H9 (cell line): Measurements from ENCODE around the gene AURKA. TPM values are rescaled to one million over a fixed set of nuclear protein-coding genes. Genes with fewer than 3 reads are reported as not detected.

Source experiments
- DNase-seq: peaks from one replicate; pipeline ENCODE4 v3.0.0-alpha.2; 2017
- H2AFZ ChIP-seq: one replicate; pipeline ENCODE4 v1.6.1; 2013; ENCODE audit warnings: mild to moderate bottlenecking, low read length, control low read depth, moderate library complexity
- H2AK5ac ChIP-seq: 2 replicates; pipeline ENCODE4 v1.6.1; 2013; ENCODE audit warnings: low read length, control low read depth, mixed read lengths; ENCODE audit not compliant: insufficient read length
- H2BK120ac ChIP-seq: one replicate; pipeline ENCODE4 v1.6.1; 2013; ENCODE audit warnings: low read depth, mild to moderate bottlenecking, low read length, control low read depth, inconsistent platforms; ENCODE audit not compliant: poor library complexity, severe bottlenecking
- H2BK12ac ChIP-seq: 2 replicates; pipeline ENCODE4 v1.6.1; 2013; ENCODE audit warnings: low read length, control low read depth, mixed read lengths, low read depth; ENCODE audit not compliant: insufficient read length
- H2BK15ac ChIP-seq: 2 replicates; pipeline ENCODE4 v1.6.1; 2013; ENCODE audit warnings: low read depth, low read length, control low read depth
- H2BK20ac ChIP-seq: one replicate; pipeline ENCODE4 v1.6.1; 2013; ENCODE audit warnings: low read depth, mild to moderate bottlenecking, low read length, control low read depth, inconsistent platforms; ENCODE audit not compliant: poor library complexity, severe bottlenecking
- H2BK5ac ChIP-seq: 2 replicates; pipeline ENCODE4 v1.6.1; 2013; ENCODE audit warnings: low read length, control low read depth, mixed read lengths; ENCODE audit not compliant: insufficient read length
- H3K14ac ChIP-seq: 2 replicates; pipeline ENCODE4 v1.6.1; 2013; ENCODE audit warnings: low read length, control low read depth; ENCODE audit not compliant: insufficient read depth
- H3K18ac ChIP-seq: 2 replicates; pipeline ENCODE4 v1.6.1; 2013; ENCODE audit warnings: low read depth, mild to moderate bottlenecking, mixed read lengths, low read length, control low read depth; ENCODE audit not compliant: insufficient read length
- H3K23ac ChIP-seq: 2 replicates; pipeline ENCODE4 v1.6.1; 2013; ENCODE audit warnings: low read length, control low read depth, mixed read lengths, low read depth; ENCODE audit not compliant: insufficient read length
- H3K23me2 ChIP-seq: 2 replicates; pipeline ENCODE4 v1.6.1; 2013; ENCODE audit warnings: low read depth, mild to moderate bottlenecking, mixed read lengths, low read length, control low read depth; ENCODE audit not compliant: insufficient read length, poor library complexity, severe bottlenecking
- H3K27ac ChIP-seq: 2 replicates; pipeline ENCODE4 v1.5.1; 2013; ENCODE audit warnings: low read length, control low read depth, mixed read lengths, low read depth; ENCODE audit not compliant: insufficient read length
- H3K27me3 ChIP-seq: 2 replicates; pipeline ENCODE4 v1.6.1; 2013; ENCODE audit warnings: low read length, control low read depth, inconsistent platforms; ENCODE audit not compliant: insufficient read depth
- H3K4ac ChIP-seq: 2 replicates; pipeline ENCODE4 v1.6.1; 2013; ENCODE audit warnings: low read depth, mild to moderate bottlenecking, control low read depth, inconsistent platforms, low read length, moderate library complexity
- H3K4me1 ChIP-seq: 2 replicates; pipeline ENCODE4 v1.6.1; 2013; ENCODE audit warnings: low read length, control low read depth, inconsistent platforms; ENCODE audit not compliant: insufficient read depth
- H3K4me2 ChIP-seq: 2 replicates; pipeline ENCODE4 v1.6.1; 2013; ENCODE audit warnings: low read length, control low read depth, mixed read lengths; ENCODE audit not compliant: insufficient read length, insufficient read depth
- H3K56ac ChIP-seq: 2 replicates; pipeline ENCODE4 v1.6.1; 2013; ENCODE audit warnings: low read depth, mild to moderate bottlenecking, mixed read lengths, low read length, control low read depth; ENCODE audit not compliant: insufficient read length
- H3K79me1 ChIP-seq: 2 replicates; pipeline ENCODE4 v1.6.1; 2013; ENCODE audit warnings: low read depth, mild to moderate bottlenecking, moderate library complexity, low read length, control low read depth, inconsistent platforms; ENCODE audit not compliant: insufficient read depth, poor library complexity, severe bottlenecking
- H3K79me2 ChIP-seq: 2 replicates; pipeline ENCODE4 v1.6.1; 2013; ENCODE audit warnings: low read length, control low read depth, inconsistent platforms; ENCODE audit not compliant: insufficient read depth
- H3K9ac ChIP-seq: 2 replicates; pipeline ENCODE4 v1.6.1; 2013; ENCODE audit warnings: low read length, control low read depth, mixed read lengths; ENCODE audit not compliant: insufficient read length; ENCODE audit errors: extremely low read depth
- H3K9me3 ChIP-seq: one replicate; pipeline ENCODE4 v1.6.1; 2013; ENCODE audit warnings: low read depth, low read length, inconsistent platforms; ENCODE audit not compliant: control insufficient read depth
- H3T11ph ChIP-seq: one replicate; pipeline ENCODE4 v1.6.1; 2013; ENCODE audit warnings: mild to moderate bottlenecking, low read length, control low read depth, inconsistent platforms
- H4K20me1 ChIP-seq: one replicate; pipeline ENCODE4 v1.6.1; 2013; ENCODE audit not compliant: control insufficient read depth, insufficient read length, insufficient read depth
- H4K5ac ChIP-seq: 2 replicates; pipeline ENCODE4 v1.6.1; 2013; ENCODE audit warnings: low read depth, mild to moderate bottlenecking, mixed read lengths, low read length, control low read depth; ENCODE audit not compliant: insufficient read length
- H4K8ac ChIP-seq: replicated peaks from 2 replicates; pipeline ENCODE4 v1.6.1; 2013; ENCODE audit warnings: low read length, control low read depth, mixed read lengths, low read depth; ENCODE audit not compliant: insufficient read length
- H4K91ac ChIP-seq: 2 replicates; pipeline ENCODE4 v1.6.1; 2013; ENCODE audit warnings: low read depth, mild to moderate bottlenecking, moderate library complexity, mixed read lengths, low read length, control low read depth; ENCODE audit not compliant: insufficient read length
- H3K27ac Mint-ChIP-seq, 3 experiments: 2 replicates in 2 of 3; 3 replicates in 1 of 3; pipeline ENCODE4 v1.8.0; 2020 to 2021; ENCODE audit warnings: mixed read lengths in 3 of 3, mild to moderate bottlenecking in 1 of 3, moderate library complexity in 1 of 3
- H3K27me3 Mint-ChIP-seq: 2 replicates; pipeline ENCODE4 v1.8.0; 2021; ENCODE audit warnings: low read depth, mild to moderate bottlenecking, moderate library complexity, mixed read lengths
- H3K36me3 Mint-ChIP-seq, 3 experiments: 2 replicates in 2 of 3; 3 replicates in 1 of 3; pipeline ENCODE4 v1.8.0; 2020 to 2021; ENCODE audit warnings: low read depth in 3 of 3, mixed read lengths in 3 of 3; ENCODE audit not compliant: insufficient read depth in 1 of 3
- H3K4me1 Mint-ChIP-seq, 2 experiments: 2 replicates each; pipeline ENCODE4 v1.8.0; 2020; ENCODE audit warnings: mixed read lengths in 2 of 2
- H3K4me3 Mint-ChIP-seq, 2 experiments: 2 replicates in 1 of 2; 3 replicates in 1 of 2; pipeline ENCODE4 v1.8.0; 2020 to 2021; ENCODE audit warnings: mild to moderate bottlenecking in 2 of 2, mixed read lengths in 2 of 2, moderate library complexity in 1 of 2
- H3K9me3 Mint-ChIP-seq, 2 experiments: 2 replicates in 1 of 2; 3 replicates in 1 of 2; pipeline ENCODE4 v1.8.0; 2020; ENCODE audit warnings: mild to moderate bottlenecking in 2 of 2, mixed read lengths in 2 of 2, moderate library complexity in 1 of 2
- WGBS: extraction: QIAGEN DNeasy Blood & Tissue Kit; methylation state at CpG from one replicate; pipeline ENCODE4 v1.1.7; 2013; ENCODE audit warnings: missing lambda C conversion rate, low lambda C conversion rate, mixed read lengths; ENCODE audit not compliant: insufficient read length; ENCODE audit errors: extremely low coverage; 5-methylcytosine and 5-hydroxymethylcytosine counted together
- total RNA-seq: library from RNA; stranded (reverse); gene quantifications from 2 replicates; pipeline ENCODE4 v1.2.1, GENCODE V29; 2021
- TF ChIP-seq, protein P1 (sequence below): fragments of 200-600 bp; sonication (generic); conservative IDR thresholded peaks from 3 replicates; pipeline ENCODE4 v1.8.0; 2021; ENCODE audit warnings: antibody characterized with exemption, mild to moderate bottlenecking

Gene AURKA
- total RNA-seq, 1 experiment from 2014 or later, result 86.8 TPM

DNA sequence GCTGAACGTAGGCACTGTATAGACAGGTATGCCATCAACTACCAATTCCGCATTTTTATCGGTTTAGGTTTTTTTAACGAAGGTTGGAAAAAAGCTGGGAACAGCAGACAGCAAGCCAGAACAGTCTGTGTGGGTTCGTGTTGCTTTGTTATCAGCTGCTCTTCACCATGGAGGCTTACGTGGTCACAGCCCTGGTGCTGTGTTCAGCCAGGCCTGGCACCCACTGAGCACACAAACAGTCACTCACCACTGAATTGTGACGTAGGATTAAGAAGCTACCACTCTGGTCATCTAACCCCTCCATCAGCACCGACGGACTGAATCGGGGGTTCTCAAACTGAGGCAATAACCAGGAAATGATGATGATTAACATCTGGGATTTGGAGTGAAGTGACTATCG is 20.0 kb downstream of the AURKA start:
- peaks cover 3% of the 10 kb centered on the region; the same call in 1 of the 2 replicates for H3K79me2 ChIP-seq
- no peak overlapping the region for H2BK20ac ChIP-seq
- no peak overlapping the region for H3K9ac ChIP-seq
- WGBS, result no CpG with 5 or more reads among the region's 11 CpGs
- no peak overlapping the region for H2AFZ ChIP-seq
- peaks cover 8% of the 10 kb centered on the region for H3K79me1 ChIP-seq
- H3K18ac ChIP-seq, result no peak overlapping the region
- H2BK5ac ChIP-seq, result no peak overlapping the region
- no peak overlapping the region for H3T11ph ChIP-seq
- H3K4me1 ChIP-seq, result no peaks in the 10 kb centered on the region
- H3K4me2 ChIP-seq, result no peak overlapping the region
- no peak overlapping the region for H2BK120ac ChIP-seq
- no peak overlapping the region for H4K5ac ChIP-seq
- no peak overlapping the region for H3K27ac ChIP-seq
- H3K4me1 Mint-ChIP-seq, result no peaks in the 10 kb centered on the region
- H3K27ac Mint-ChIP-seq, result no peak overlapping the region
- H4K91ac ChIP-seq, result no peak overlapping the region
- H3K4ac ChIP-seq, result no peak overlapping the region
- no peaks in the 10 kb centered on the region for H3K23me2 ChIP-seq
- no peaks in the 10 kb centered on the region for H3K9me3 ChIP-seq
- no peak overlapping the region for H2BK15ac ChIP-seq
- H3K36me3 Mint-ChIP-seq, result peaks cover 36 to 81% (median 59%) of the 10 kb centered on the region in 3 experiments
- no peaks in the 10 kb centered on the region for H3K27me3 Mint-ChIP-seq
- no peak overlapping the region for H2BK12ac ChIP-seq
- TF ChIP-seq, protein P1, sequence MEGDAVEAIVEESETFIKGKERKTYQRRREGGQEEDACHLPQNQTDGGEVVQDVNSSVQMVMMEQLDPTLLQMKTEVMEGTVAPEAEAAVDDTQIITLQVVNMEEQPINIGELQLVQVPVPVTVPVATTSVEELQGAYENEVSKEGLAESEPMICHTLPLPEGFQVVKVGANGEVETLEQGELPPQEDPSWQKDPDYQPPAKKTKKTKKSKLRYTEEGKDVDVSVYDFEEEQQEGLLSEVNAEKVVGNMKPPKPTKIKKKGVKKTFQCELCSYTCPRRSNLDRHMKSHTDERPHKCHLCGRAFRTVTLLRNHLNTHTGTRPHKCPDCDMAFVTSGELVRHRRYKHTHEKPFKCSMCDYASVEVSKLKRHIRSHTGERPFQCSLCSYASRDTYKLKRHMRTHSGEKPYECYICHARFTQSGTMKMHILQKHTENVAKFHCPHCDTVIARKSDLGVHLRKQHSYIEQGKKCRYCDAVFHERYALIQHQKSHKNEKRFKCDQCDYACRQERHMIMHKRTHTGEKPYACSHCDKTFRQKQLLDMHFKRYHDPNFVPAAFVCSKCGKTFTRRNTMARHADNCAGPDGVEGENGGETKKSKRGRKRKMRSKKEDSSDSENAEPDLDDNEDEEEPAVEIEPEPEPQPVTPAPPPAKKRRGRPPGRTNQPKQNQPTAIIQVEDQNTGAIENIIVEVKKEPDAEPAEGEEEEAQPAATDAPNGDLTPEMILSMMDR, result no peak
- no peak overlapping the region for H3K56ac ChIP-seq
- no peak overlapping the region for H3K14ac ChIP-seq
- DNase-seq, result no peak
- H4K8ac ChIP-seq, result no peak overlapping the region
- no peak overlapping the region for H2AK5ac ChIP-seq
- H3K4me3 Mint-ChIP-seq, result no peak overlapping the region
- no peaks in the 10 kb centered on the region for H4K20me1 ChIP-seq
- no peaks in the 10 kb centered on the region for H3K27me3 ChIP-seq
- no peak overlapping the region for H3K23ac ChIP-seq
- H3K9me3 Mint-ChIP-seq, result no peaks in the 10 kb centered on the region
